ENCODE measurements around the gene CHD2.

Gene CHD2

GRCh38 chr15:92932946-92933649 is 33.0 kb downstream of the CHD2 start:
- no peak for FAIRE-seq

- no peak for FAIRE-seq
Measured at GRCh38 chr15:92933831-92934230, 33.7 kb downstream of the CHD2 start.

- no peak for FAIRE-seq
Measured at GRCh38 chr15:92934716-92935115, 34.6 kb downstream of the CHD2 start.

DNA sequence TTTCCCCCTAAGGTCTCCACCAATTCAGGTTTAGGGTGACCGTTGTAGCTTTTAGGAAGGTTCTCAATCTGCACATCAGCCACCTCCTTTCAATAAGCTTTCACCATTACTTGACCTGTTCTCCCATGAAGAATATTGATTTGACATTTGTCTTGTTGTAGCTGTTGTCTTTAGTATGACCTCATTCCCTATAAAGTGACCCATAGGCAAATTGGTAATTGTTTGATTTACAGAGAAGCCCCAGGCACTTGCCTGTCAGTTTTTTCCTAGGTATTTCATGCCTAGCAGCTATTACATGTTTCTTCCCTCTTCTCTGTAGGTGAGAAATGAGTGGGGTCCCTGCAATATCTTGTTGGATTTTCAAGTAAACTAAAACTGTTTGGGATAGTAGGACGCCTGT is 36.0 kb downstream of the CHD2 start:
- no peak for FAIRE-seq

- FAIRE-seq: no peak
Measured at GRCh38 chr15:92936693-92937092, 36.6 kb downstream of the CHD2 start.

DNA sequence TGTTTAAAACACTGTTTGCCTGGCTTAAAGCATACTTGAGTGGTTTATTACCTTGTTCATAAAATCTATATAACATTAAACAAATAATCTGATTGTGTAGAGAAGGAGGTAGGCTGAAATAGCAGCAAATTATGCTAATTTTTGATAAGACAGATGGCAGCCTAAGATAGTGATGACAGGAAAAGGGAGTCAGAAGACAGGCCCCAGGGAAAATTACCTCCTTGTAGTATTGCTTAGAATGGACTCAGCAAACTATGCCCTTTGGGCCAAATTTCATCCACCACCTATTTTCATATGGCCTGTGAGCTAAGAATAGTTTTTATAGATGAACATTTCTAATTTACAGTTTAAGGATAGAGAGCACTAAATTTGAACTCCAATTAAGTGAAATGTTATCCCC is 37.8 kb downstream of the CHD2 start:
- FAIRE-seq: no peak

DNA sequence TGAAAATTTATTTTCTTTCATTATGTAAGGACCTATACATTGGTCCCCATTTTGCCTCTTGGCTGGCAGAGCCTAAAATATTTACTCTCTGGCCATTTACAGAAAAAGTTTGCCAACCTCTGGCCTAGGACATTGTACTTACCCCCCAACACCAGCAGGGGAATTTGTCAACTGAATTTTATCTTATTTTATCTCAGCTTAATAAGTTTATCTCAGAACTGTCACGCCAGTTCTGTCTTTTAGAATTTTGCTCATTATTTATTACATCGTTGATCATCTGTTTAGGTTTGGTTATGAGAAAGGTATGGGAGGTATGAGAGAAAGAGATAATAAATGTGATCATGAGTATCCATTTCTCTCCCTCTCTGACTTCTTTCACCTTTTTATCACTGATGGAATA is 38.3 kb downstream of the CHD2 start:
- no peak for FAIRE-seq

GRCh38 chr15:92941668-92942067 is 41.5 kb downstream of the CHD2 start:
- no peak for FAIRE-seq

GRCh38 chr15:92942706-92943105 is 42.6 kb downstream of the CHD2 start:
- no peak for FAIRE-seq

DNA sequence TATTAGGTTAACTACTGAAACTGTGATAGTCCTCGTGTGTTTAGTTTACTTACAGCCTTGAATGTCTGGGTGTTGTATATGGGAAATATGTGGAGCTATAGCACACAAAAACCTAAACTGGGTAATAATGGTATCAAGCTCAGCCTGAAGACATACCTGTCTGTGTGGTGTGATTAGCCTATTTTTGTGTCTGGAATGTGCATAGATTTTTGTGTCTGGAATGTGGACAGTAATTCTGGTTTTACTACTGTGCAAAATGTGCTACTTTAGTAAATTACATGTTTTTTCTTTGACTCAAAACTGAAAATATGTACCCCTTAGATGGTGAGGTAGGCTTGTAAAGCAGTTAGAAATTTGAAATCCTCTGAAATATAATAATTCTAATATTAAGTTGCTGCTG is 43.5 kb downstream of the CHD2 start:
- no peak for FAIRE-seq

GRCh38 chr15:92944946-92945521 is 44.9 kb downstream of the CHD2 start:
- FAIRE-seq: no peak

DNA sequence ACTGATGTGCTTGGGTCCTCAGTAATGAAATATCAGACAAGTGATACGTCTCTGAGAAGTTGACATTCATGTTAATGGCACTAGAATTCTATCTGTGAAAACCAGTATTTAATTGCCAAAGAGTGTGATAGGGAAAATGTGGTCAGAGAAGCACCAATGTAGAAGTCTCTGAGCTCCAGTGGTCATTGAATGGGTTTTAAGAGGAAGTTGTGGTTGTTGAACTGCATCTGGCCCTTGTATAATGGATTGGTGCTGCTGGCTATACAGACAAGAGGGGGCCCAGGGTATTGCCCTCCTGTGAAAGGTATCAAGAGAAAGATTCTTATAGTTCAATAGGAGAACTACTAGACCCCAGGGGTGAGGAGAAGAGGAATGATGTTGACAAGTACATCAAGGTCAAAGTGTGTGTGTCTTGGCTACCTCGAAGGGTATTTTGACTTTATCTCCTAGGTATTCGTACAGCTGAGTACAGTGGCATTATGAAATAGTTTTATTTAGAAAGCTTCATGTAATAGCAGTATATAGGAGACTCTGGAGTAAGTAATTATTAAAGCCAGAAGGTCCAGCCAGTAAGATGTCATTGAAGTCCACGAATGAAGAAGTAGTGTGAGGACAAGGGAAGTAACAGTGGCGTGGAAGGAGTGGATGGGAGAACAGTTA is 47.1 kb downstream of the CHD2 start:
- FAIRE-seq: no peak

GRCh38 chr15:92949604-92950249 is 49.6 kb downstream of the CHD2 start:
- FAIRE-seq: no peak

DNA sequence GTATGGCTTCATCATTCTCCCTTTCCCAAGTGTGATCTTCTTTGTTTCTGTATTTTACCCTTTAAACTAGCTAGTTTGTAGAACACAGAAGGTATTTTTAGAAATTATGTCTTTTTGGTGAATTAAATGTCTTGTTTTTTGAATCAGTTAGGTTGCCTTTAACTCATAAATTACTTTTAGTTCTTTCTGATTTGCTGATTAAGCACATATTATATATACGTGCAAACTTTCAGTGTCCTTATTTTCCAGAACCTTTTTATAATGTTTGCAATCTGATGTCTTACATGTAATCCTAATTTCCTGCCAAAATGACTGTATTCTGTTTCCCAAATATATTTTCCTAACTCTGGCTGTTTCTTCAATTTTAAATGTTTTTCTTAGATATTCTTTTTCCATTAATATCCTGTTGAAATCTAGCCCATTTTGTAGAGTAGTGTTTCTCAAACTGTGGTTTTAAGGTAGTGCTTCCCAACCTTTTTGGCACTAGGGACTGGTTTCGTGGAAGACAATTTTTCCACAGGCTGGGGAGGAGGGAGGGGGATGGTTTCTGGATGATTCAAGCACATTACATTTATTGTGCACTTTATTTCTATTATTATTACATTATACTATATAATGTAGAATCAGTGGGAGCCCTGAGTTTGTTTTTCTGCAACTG is 51.8 kb downstream of the CHD2 start:
- FAIRE-seq: no peak

- no peak for FAIRE-seq
Measured at GRCh38 chr15:92952458-92952850, 52.3 kb downstream of the CHD2 start.

- FAIRE-seq: no peak
Measured at GRCh38 chr15:92953566-92953965, 53.4 kb downstream of the CHD2 start.

DNA sequence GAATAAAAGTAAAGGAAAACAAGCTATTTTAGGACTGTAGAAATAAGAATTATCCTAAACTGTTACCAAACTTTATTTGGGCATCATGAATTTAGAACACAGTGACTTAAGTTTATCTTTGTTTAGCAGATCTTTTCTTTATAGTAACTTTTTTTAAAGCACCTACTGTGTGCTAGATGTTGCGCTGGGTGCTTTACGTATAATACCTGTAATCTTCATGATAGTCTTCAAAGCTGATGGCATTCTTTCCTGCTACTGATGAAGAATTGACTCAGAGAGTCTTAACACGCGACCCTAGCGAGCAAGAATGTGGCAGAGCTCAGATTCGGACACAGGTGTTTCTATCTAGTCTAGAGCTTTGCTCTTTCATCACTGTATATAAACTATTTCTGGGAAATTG is 53.9 kb downstream of the CHD2 start:
- no peak for FAIRE-seq

DNA sequence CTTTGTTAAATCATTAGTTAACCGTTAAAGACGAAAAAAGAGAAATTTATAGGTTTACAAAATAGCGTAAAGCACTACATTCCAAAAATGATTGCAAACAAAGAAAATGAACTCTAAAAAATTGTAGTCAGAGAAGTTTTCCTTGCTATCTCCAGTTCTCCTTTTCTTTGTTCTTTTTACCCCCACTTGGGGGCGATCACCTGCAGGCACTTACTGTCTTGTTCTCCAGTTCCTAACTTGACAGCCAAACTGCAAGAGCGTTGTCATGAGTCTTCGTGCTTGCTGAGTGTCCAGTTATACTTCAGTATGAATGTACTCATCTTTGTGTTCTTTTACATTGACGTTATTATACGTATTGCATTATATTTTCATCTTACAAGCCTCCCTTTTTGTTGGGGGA is 54.5 kb downstream of the CHD2 start:
- FAIRE-seq: no peak

GRCh38 chr15:92955706-92956105 is 55.6 kb downstream of the CHD2 start:
- FAIRE-seq: no peak

GRCh38 chr15:92958105-92958504 is 58.0 kb downstream of the CHD2 start:
- no peak for FAIRE-seq

DNA sequence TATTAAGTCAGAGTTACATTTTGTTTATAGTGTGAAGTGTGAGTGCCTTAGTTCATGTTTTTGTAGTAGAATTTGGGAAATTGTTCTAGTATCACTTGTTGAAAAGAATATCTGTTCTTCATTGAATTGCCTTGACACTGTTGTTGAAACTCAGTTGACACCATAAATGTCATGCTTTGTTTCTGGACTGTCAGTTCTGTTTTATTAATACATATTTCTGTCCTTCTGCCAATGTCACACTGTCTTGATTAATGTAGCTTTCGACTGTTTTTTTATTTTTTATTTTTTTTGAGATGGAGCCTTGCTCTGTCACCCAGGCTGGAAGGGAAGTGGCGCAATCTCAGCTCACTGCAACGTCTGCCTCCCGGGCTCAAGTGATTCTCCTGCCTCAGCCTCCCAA is 59.1 kb downstream of the CHD2 start:
- FAIRE-seq: no peak

DNA sequence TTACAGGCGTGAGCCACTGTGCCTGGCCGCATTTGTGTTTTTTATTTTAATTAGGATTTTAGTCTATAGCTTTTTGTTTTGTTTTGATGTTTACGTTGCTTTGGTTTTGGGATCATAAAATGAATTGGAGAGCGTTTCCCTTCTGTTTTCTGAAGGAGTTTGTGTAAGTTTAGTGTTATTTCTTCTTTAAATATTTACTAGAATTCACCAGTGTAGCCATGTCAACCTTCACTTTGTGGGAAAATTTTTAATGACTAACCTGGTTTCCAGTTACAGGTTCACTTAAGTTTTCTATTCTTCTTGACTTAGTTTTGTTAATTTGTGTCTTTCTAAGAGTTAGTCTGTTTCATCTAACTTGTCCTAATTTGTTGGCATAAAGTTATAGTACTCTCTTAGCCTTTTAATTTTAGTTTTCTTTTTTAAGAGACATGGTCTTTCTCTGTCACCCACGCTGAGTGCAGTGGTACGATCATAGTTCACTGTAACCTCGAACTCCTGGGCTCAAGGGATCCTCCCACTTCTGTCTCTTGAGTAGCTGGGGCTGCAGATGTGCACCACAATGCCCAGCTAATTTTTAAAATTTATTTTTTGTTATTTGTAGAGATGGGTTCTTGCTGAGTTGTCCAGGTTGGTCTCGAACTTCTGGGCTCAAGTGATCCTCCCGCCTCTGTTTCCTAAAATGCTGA is 61.0 kb downstream of the CHD2 start:
- FAIRE-seq: no peak

DNA sequence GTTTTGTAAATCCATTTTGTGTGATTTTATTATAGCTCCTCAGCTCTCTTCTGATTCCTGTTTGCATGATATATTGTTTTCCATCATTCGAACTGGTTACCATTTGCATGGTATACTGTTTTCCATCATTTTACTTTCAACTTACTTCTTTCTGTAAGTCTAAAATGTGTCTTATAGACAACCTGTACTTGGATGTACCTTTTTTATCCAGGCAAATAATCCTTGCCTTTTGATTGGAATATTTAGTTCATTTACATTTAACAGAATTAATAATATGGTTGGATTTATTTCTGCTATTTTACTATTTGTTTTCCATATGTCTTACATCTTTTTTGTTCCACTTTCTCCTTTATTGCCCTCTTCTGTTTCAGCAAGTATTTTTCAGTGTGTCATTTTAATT is 62.8 kb downstream of the CHD2 start:
- no peak for FAIRE-seq

All from islet of Langerhans (tissue), 1 donor.